ENCODE data around the gene ZRANB2. TPM values are rescaled to one million over a fixed set of nuclear protein-coding genes. Genes with fewer than 3 reads are reported as not detected.

Gene ZRANB2
- total and polyA plus RNA-seq, 3 donors from 2014 or later: 92.7 to 153 (median 110) TPM

- no peak overlapping the region for H3K27ac ChIP-seq
- no peak for DNase-seq
- H3K4me3 ChIP-seq: no peak overlapping the region
- no peaks in the 10 kb centered on the region for H3K9me3 ChIP-seq
- no peaks in the 10 kb centered on the region for H3K27me3 ChIP-seq
- no peak for TF ChIP-seq POLR2A (IDR thresholded peaks at IDR 0.05)
- no peak for TF ChIP-seq CTCF (IDR thresholded peaks at IDR 0.05)
- H3K36me3 ChIP-seq (ENCODE audit: low read depth, missing control alignments): no peaks in the 10 kb centered on the region
- 88 to 89% methylated on average over 1 of the region's 1 CpG for WGBS, 2 donors
- H3K4me1 ChIP-seq: peaks cover 6% of the 10 kb centered on the region
- intact Hi-C loops (cut with DNase I; ENCODE audit: low total_unique reads): no loop called here
These were observed 6.2 kb downstream of the ZRANB2 start for GRCh38 chr1:71074681-71075080.

- Histone ChIP-seq H3K4me3 (no peak overlapping the region), H3K9me3 (no peaks in the 10 kb centered on the region), H3K27ac (no peak overlapping the region), H3K4me1 (no peaks in the 10 kb centered on the region), H3K27me3 (no peaks in the 10 kb centered on the region), H3K36me3 (ENCODE audit: low read depth, missing control alignments) (no peaks in the 10 kb centered on the region)
- DNase-seq: no peak
- TF ChIP-seq CTCF (IDR thresholded peaks at IDR 0.05) (no peak), POLR2A (IDR thresholded peaks at IDR 0.05) (no peak)
- intact Hi-C loops (cut with DNase I; ENCODE audit: low total_unique reads): no loop called here
These were observed 8.6 kb downstream of the ZRANB2 start for GRCh38 chr1:71072273-71072672.

- Histone ChIP-seq H3K4me1 (no peaks in the 10 kb centered on the region), H3K27me3 (no peaks in the 10 kb centered on the region), H3K36me3 (ENCODE audit: low read depth, missing control alignments) (no peaks in the 10 kb centered on the region), H3K9me3 (no peaks in the 10 kb centered on the region), H3K4me3 (no peak overlapping the region), H3K27ac (no peak overlapping the region)
- no peak for TF ChIP-seq POLR2A (IDR thresholded peaks at IDR 0.05)
- no peak for TF ChIP-seq CTCF (IDR thresholded peaks at IDR 0.05)
- 57 to 64% methylated on average over 4 of the region's 4 CpGs for WGBS, 2 donors
- intact Hi-C loops (cut with DNase I; ENCODE audit: low total_unique reads): no loop called here
- DNase-seq: no peak
These were observed 9.1 kb downstream of the ZRANB2 start for GRCh38 chr1:71071720-71072119.

- no peaks in the 10 kb centered on the region for H3K4me1 ChIP-seq
- DNase-seq: no peak
- TF ChIP-seq CTCF (IDR thresholded peaks at IDR 0.05) (no peak), POLR2A (IDR thresholded peaks at IDR 0.05) (no peak)
- no peaks in the 10 kb centered on the region for H3K27me3 ChIP-seq
- H3K9me3 ChIP-seq: no peaks in the 10 kb centered on the region
- H3K36me3 ChIP-seq (ENCODE audit: low read depth, missing control alignments): no peaks in the 10 kb centered on the region
- H3K27ac ChIP-seq: no peak overlapping the region
- WGBS, 2 donors: 73 to 81% methylated on average over 6 of the region's 6 CpGs
- intact Hi-C loops (cut with DNase I; ENCODE audit: low total_unique reads): no loop called here
- H3K4me3 ChIP-seq: no peak overlapping the region
These were observed 12.3 kb downstream of the ZRANB2 start for GRCh38 chr1:71068325-71069240.

- intact Hi-C loops (cut with DNase I; ENCODE audit: low total_unique reads): loop anchor here (10.0 kb wide), 1 partner anchor 530 kb away; no protein-coding TSS in a partner anchor
- DNase-seq: no peak
- H3K27me3 ChIP-seq: no peaks in the 10 kb centered on the region
- H3K4me1 ChIP-seq: no peaks in the 10 kb centered on the region
- H3K27ac ChIP-seq: no peak overlapping the region
- TF ChIP-seq CTCF (IDR thresholded peaks at IDR 0.05) (no peak), POLR2A (IDR thresholded peaks at IDR 0.05) (no peak)
- no peaks in the 10 kb centered on the region for H3K36me3 ChIP-seq (ENCODE audit: low read depth, missing control alignments)
- WGBS, 2 donors: 33 to 63% methylated on average over 6 of the region's 6 CpGs
- no peaks in the 10 kb centered on the region for H3K9me3 ChIP-seq
- H3K4me3 ChIP-seq: no peak overlapping the region
These were observed 26.0 kb downstream of the ZRANB2 start for GRCh38 chr1:71054791-71055190.

Measured in testis (tissue), 3 donors.